GM12872 (cell line): ENCODE results near the gene RPRD1A.

Source experiments
- TF ChIP-seq, protein P1 (sequence below): IDR thresholded peaks from 3 replicates; pipeline ENCODE4 v1.5.1; 2011; ENCODE audit warnings: low read depth, mild to moderate bottlenecking, low read length, moderate library complexity; ENCODE audit not compliant: insufficient read depth

The RPRD1A gene, protein sequence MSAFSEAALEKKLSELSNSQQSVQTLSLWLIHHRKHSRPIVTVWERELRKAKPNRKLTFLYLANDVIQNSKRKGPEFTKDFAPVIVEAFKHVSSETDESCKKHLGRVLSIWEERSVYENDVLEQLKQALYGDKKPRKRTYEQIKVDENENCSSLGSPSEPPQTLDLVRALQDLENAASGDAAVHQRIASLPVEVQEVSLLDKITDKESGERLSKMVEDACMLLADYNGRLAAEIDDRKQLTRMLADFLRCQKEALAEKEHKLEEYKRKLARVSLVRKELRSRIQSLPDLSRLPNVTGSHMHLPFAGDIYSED

DNA sequence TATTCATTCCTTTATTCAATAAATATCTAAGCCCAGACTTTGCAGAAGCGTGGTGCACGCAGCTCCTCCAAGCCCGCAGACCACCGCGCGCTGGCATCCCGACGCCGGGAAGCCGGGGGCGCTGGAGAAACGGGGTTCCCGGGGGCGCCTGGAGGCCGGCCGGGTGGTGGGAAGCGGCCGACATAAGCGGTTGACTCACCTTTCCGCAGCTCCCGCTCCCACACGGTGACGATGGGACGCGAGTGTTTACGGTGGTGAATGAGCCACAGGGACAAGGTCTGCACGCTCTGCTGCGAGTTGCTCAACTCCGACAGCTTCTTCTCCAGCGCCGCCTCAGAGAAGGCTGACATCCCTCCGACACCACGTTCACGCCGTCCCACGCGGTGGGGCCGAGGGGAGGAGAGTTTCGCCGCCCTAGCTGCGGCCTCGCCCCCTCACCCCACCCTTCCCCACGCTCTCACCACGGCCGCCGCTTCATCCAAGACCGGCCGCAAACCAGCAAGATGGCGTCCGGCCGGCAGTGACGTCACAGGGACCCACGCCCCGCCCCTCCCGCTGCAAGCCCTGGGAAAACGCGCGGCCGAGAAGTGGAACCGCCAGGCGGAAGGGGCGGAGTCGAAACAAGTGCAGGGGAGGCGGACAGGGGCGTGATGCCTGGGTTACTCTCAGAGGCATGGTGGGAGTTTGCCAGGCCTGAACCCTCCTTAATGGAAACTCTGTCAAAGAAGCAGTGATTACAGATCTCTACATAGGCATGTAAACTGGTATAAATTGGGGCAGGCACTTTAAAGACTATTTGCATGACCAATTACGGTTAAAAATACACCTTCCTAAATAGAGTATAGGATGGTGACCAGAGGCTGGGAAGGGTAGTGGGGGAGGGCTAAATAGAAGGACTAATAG lies at the start of gene RPRD1A:
TSS of gene RPRD1A (minus strand) at position 505 of the 903 bp plus-strand sequence. CDS start at position 350, 155 bp downstream.
- TF ChIP-seq, protein P1, sequence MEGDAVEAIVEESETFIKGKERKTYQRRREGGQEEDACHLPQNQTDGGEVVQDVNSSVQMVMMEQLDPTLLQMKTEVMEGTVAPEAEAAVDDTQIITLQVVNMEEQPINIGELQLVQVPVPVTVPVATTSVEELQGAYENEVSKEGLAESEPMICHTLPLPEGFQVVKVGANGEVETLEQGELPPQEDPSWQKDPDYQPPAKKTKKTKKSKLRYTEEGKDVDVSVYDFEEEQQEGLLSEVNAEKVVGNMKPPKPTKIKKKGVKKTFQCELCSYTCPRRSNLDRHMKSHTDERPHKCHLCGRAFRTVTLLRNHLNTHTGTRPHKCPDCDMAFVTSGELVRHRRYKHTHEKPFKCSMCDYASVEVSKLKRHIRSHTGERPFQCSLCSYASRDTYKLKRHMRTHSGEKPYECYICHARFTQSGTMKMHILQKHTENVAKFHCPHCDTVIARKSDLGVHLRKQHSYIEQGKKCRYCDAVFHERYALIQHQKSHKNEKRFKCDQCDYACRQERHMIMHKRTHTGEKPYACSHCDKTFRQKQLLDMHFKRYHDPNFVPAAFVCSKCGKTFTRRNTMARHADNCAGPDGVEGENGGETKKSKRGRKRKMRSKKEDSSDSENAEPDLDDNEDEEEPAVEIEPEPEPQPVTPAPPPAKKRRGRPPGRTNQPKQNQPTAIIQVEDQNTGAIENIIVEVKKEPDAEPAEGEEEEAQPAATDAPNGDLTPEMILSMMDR = no peak

GRCh38 chr18:36114738-36115137 lies 47.4 kb upstream of the RPRD1A start:
- TF ChIP-seq, protein P1 = no peak

DNA sequence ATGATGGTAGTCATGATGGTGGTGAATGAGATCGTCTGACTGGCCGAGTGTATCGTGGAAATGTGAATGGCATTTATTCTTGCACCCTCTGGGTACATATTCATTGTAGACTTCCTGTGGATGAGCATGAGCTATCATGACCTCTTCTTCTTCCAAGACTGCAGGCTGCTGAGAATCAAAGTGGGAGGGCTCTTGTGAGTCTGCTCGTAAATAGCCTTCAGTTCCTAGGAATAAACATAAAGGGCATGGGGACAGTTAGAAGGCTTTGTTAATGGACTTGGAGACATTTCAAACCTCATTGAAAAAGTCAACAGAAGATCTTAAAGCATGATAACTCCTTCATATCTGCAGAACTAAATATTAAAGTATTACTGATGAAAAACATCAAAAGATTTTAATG lies 46.9 kb upstream of the RPRD1A start:
- TF ChIP-seq, protein P1 = no peak

GRCh38 chr18:36112302-36112701 lies 44.9 kb upstream of the RPRD1A start:
- TF ChIP-seq, protein P1 = no peak

GRCh38 chr18:36109737-36110136 lies 42.4 kb upstream of the RPRD1A start:
- TF ChIP-seq, protein P1 = no peak

- TF ChIP-seq, protein P1 = no peak
Observed at GRCh38 chr18:36108601-36109000, 41.2 kb upstream of the RPRD1A start.

DNA sequence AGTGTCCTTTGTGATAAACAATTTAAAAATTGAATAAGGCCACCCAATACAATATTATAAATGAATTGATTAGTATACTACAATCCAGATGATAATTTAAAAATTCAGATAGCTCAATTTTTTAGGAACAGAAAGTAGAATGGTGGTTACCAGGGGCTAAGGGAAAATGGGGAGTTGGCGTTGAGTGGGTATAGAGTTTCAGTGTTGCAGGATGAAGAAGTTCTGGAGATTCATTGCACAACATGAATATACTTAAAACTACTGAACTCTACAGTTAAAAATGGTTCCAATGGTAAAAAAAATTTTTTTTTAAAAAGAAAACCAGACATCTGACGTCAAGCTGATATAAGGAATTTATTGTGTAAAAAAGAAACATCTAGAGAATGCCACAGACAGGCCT lies 40.8 kb upstream of the RPRD1A start:
- TF ChIP-seq, protein P1 = no peak
